Smooth muscle cell (in vitro differentiated cells): ENCODE results near the gene NCOR1. TPM values are rescaled to one million over a fixed set of nuclear protein-coding genes. Genes with fewer than 3 reads are reported as not detected.

ENCODE experiments used
- DNase-seq: peaks from one replicate; lab custom pipeline; 2025; ENCODE audit not compliant: unreplicated experiment; lab: John Stamatoyannopoulos, UW
- H2AFZ ChIP-seq: fragments of 200-600 bp; sonication (generic); 2 replicates; pipeline ENCODE4 v1.6.0; 2016; ENCODE audit warnings: antibody characterized with exemption, low read depth, mild to moderate bottlenecking
- H3F3A ChIP-seq: fragments of 200-600 bp; sonication (generic); 2 replicates; pipeline ENCODE4 v1.6.0; 2017; ENCODE audit warnings: antibody characterized with exemption, low read depth
- H3K27ac ChIP-seq: fragments of 200-600 bp; sonication (generic); 2 replicates; pipeline ENCODE4 v1.5.1; 2016; ENCODE audit warnings: low read depth, mild to moderate bottlenecking
- H3K27me3 ChIP-seq: fragments of 200-600 bp; sonication (generic); 2 replicates; pipeline ENCODE4 v1.6.1; 2016; ENCODE audit warnings: low read depth, mild to moderate bottlenecking
- H3K36me3 ChIP-seq: fragments of 200-600 bp; sonication (generic); 2 replicates; pipeline ENCODE4 v1.5.1; 2016; ENCODE audit warnings: low read depth
- H3K4me1 ChIP-seq: fragments of 200-600 bp; sonication (generic); 2 replicates; pipeline ENCODE4 v1.5.1; 2016; ENCODE audit warnings: low read depth
- H3K4me2 ChIP-seq: fragments of 200-600 bp; sonication (generic); 2 replicates; pipeline ENCODE4 v1.6.0; 2016; ENCODE audit warnings: mild to moderate bottlenecking
- H3K4me3 ChIP-seq: fragments of 200-600 bp; sonication (generic); 2 replicates; pipeline ENCODE4 v1.5.1; 2016; ENCODE audit warnings: mild to moderate bottlenecking
- H3K79me2 ChIP-seq: fragments of 200-600 bp; sonication (generic); 2 replicates; pipeline ENCODE4 v1.6.0; 2016; ENCODE audit warnings: low read depth, mild to moderate bottlenecking
- H3K9ac ChIP-seq: fragments of 200-600 bp; sonication (generic); 2 replicates; pipeline ENCODE4 v1.6.0; 2016; ENCODE audit warnings: low read depth
- H3K9me3 ChIP-seq: fragments of 200-600 bp; sonication (generic); replicated peaks from 2 replicates; pipeline ENCODE4 v1.5.1; 2016; ENCODE audit warnings: low read depth
- H4K20me1 ChIP-seq: fragments of 200-600 bp; sonication (generic); 2 replicates; pipeline ENCODE4 v1.6.0; 2016; ENCODE audit warnings: low read depth
- CTCF ChIP-seq: fragments of 200-600 bp; sonication (generic); IDR thresholded peaks from 2 replicates; pipeline ENCODE4 v1.5.1; 2017; ENCODE audit warnings: borderline replicate concordance, mild to moderate bottlenecking, antibody characterized with exemption; ENCODE audit not compliant: insufficient read depth, poor library complexity, severe bottlenecking
- WGBS: methylation state at CpG from one replicate; pipeline ENCODE4 v1.1.7; 2016; ENCODE audit warnings: low lambda C conversion rate; 5-methylcytosine and 5-hydroxymethylcytosine counted together
- polyA plus RNA-seq: library from polyadenylated mRNA; unstranded; fragments of >200 nt; fragmentation: Nextera tagmentation; extraction: Ambion mirVana; gene quantifications from 2 replicates; pipeline ENCODE4 v1.2.1, GENCODE V29; 2016
- total RNA-seq: library from RNA; depleted of rRNA; stranded (reverse); fragments of >200 nt; gene quantifications from 2 replicates; pipeline ENCODE4 v1.2.3, GENCODE V29; 2014

NCOR1 gene
- total and polyA plus RNA-seq, 2 experiments from 2014 or later: 79.1 to 119 TPM

DNA sequence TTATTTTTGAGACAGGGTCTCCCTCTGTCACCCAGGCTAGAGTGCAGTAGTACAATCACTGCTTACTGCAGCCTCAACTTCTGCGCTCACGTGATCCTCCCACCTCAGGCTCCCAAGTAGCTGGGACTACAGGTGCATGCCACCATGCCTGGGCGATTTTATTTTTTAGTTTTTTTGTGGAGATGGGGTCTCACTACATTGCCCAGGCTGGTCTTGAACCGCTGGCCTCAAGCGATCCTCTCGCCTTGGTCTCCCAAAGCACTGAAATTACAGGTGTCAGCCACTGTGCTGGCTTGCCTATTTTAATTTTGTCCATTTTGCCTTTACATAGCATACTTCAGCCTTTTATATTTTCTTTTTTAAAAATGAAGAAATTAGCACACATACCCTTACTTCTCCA is 164.5 kb downstream of the NCOR1 start:
- Histone ChIP-seq H3K36me3 (peaks cover 11% of the 10 kb centered on the region), H3K79me2 (peaks cover 30% of the 10 kb centered on the region), H2AFZ (no peak overlapping the region), H3F3A (no peaks in the 10 kb centered on the region), H3K27me3 (no peaks in the 10 kb centered on the region), H3K9me3 (no peaks in the 10 kb centered on the region), H3K9ac (no peak overlapping the region), H4K20me1 (peaks cover 23% of the 10 kb centered on the region), H3K4me2 (no peak overlapping the region), H3K4me1 (no peaks in the 10 kb centered on the region), H3K4me3 (no peak overlapping the region), H3K27ac (no peak overlapping the region)
- WGBS: 96% methylated on average over 6 of the region's 6 CpGs
- TF ChIP-seq CTCF: no peak
- no peak for DNase-seq

DNA sequence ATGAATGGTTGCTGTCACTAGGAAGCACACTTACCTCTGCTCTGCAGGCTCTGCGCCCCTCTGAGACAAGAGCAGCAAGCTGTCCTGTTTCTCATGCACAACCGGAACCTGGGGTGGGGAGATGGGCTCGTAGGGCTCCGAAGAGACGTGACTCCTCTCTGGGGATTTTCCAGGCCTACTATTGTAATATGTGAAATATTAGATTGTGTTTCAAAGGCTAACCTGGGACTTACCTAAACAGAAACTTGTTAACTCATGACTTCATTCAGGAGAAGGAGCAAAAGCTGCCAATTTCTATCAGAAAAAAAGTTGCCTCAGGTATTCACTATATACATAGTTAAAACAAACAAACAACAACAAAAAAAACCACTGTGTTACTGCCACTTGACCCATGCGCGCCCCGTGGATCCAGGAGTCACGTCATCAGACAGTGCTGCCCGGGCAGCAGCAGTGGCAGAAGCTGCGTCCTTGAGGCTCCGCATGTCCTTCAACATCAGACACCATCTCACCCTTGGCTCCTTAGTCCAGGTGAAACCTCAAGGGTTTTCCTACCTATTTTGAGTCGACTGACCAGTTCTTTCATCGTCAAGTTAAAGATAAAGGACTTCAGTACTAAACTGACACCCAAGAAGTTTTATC is 166.4 kb downstream of the NCOR1 start:
- Histone ChIP-seq H3K79me2 (peaks cover 28% of the 10 kb centered on the region), H3K4me3 (no peak overlapping the region), H3K9me3 (no peaks in the 10 kb centered on the region), H3K27me3 (no peaks in the 10 kb centered on the region), H3K4me1 (no peaks in the 10 kb centered on the region), H3K9ac (no peak overlapping the region), H2AFZ (no peak overlapping the region), H3K27ac (no peak overlapping the region), H3K36me3 (peaks cover 20% of the 10 kb centered on the region), H3F3A (no peaks in the 10 kb centered on the region), H3K4me2 (no peak overlapping the region), H4K20me1 (peaks cover 23% of the 10 kb centered on the region)
- WGBS: 89% methylated on average over 14 of the region's 14 CpGs
- no peak for TF ChIP-seq CTCF
- no peak for DNase-seq

DNA sequence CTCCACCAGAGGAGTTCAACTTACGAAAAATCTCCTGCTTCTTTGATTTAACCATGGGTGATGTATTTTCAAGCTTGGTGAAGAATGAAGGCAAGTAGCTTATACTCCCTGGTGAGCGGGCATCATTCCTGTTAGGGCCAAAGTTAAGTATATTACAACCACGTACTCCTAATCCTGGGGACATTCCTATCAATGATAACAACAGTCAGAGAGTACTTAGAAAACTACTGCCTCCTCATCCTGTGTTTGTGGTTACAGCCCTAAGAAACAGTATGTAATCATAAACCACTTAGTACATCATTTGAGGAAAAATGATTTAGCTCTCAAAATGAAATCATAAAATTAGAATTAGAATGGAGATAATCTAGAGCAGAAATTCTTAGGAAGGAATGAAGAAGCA is 168.4 kb downstream of the NCOR1 start:
- no peak for TF ChIP-seq CTCF
- 77% methylated on average over 3 of the region's 3 CpGs for WGBS
- Histone ChIP-seq H3K9ac (no peak overlapping the region), H3K4me3 (no peak overlapping the region), H4K20me1 (peaks cover 18% of the 10 kb centered on the region), H3K4me1 (no peaks in the 10 kb centered on the region), H3K9me3 (no peaks in the 10 kb centered on the region), H3K27me3 (no peaks in the 10 kb centered on the region), H3K79me2 (peaks cover 21% of the 10 kb centered on the region), H2AFZ (no peak overlapping the region), H3F3A (no peaks in the 10 kb centered on the region), H3K27ac (no peak overlapping the region), H3K36me3 (peaks cover 20% of the 10 kb centered on the region), H3K4me2 (no peak overlapping the region)
- no peak for DNase-seq

- no peak for TF ChIP-seq CTCF
- no peak overlapping the region for H3K9ac ChIP-seq
- no peaks in the 10 kb centered on the region for H3K9me3 ChIP-seq
- no peaks in the 10 kb centered on the region for H3K79me2 ChIP-seq
- no peaks in the 10 kb centered on the region for H3F3A ChIP-seq
- H3K36me3 ChIP-seq: peaks cover 26% of the 10 kb centered on the region
- H3K27me3 ChIP-seq: no peaks in the 10 kb centered on the region
- H3K4me2 ChIP-seq: no peak overlapping the region
- no peak overlapping the region for H2AFZ ChIP-seq
- no peaks in the 10 kb centered on the region for H3K4me1 ChIP-seq
- no peak overlapping the region for H3K4me3 ChIP-seq
- 91% methylated on average over 10 of the region's 10 CpGs for WGBS
- peaks cover 14% of the 10 kb centered on the region for H4K20me1 ChIP-seq
- DNase-seq: no peak
- H3K27ac ChIP-seq: no peak overlapping the region
These were observed 170.8 kb downstream of the NCOR1 start for GRCh38 chr17:16044487-16044886.
